Ovary (tissue), 3 donors: ENCODE results near the gene BEAN1.

Experiments used
- CTCF ChIP-seq, 3 donors: fragments of 450-650 bp in 2 of 3; fragments of 200-600 bp in 1 of 3; IDR thresholded peaks; one replicate each; pipeline versions ENCODE4 v1.5.1 to v1.8.0; 2016 to 2022; ENCODE audit warnings: antibody characterized with exemption in 3 of 3, mild to moderate bottlenecking in 1 of 3
- EP300 ChIP-seq: sonication (generic); formaldehyde crosslinking; IDR thresholded peaks from one replicate; pipeline ENCODE4 v1.6.1; 2017; ENCODE audit warnings: antibody characterized with exemption
- POLR2A ChIP-seq: fragments of 450-650 bp; IDR thresholded peaks from one replicate; pipeline ENCODE4 v1.6.1; 2017; ENCODE audit warnings: antibody characterized with exemption, mild to moderate bottlenecking, moderate library complexity
- donor health status: DM: no; HTN: no; CAD: no.

DNA sequence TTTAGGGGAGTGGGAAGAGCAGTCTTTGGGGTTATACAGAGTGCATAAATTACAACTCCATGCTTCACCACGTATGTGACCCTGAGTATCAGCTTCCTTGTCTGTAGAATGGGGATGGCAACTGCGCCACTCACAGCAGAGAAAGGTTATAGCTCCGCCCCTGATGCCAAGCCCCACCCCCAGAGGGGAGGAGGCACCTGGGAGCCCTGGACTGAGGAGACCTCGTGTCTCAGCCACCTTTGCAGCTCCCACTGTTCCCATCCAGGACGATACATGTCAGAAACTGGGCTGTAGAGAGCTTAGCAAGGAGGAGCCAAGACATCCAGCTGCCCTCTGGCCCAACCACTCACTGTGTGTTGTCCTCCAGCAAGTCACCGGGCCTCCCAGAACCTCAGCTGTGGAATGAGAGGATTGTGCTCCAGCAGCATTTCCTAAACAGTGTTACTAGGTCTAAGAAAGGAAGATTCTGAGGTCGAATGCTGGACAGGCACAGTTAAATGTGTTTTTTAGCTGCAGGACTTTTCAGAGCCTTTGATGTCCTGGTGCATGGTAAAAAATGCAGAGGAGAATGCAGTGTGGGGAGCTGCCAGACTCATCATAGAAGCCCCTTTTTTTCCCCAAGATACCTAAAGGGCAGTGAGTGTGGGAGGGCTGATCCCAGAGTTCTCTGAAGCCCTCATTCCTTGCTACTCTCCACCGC is 49.4 kb downstream of the BEAN1 start:
- TF ChIP-seq CTCF (IDR thresholded peaks at IDR 0.05) (no peak), POLR2A (no peak), EP300 (no peak)
